Loucy (cell line): ENCODE data around the gene SND1.

ENCODE experiments used
- H2AFZ ChIP-seq: fragments of 200-600 bp; sonication (generic); 2 replicates; pipeline ENCODE4 v1.6.0; 2016; ENCODE audit warnings: antibody characterized with exemption, mild to moderate bottlenecking, low read length, moderate library complexity
- H3F3A ChIP-seq: fragments of 200-600 bp; 2 replicates; pipeline ENCODE4 v1.6.0; 2016; ENCODE audit warnings: antibody characterized with exemption, low read depth, mild to moderate bottlenecking
- H3K27me3 ChIP-seq: fragments of 200-600 bp; sonication (generic); 2 replicates; pipeline ENCODE4 v1.6.1; 2014; ENCODE audit warnings: low read length, mild to moderate bottlenecking; ENCODE audit not compliant: insufficient read depth, poor library complexity, severe bottlenecking
- H3K36me3 ChIP-seq: fragments of 200-600 bp; sonication (generic); 2 replicates; pipeline ENCODE4 v1.6.1; 2016; ENCODE audit warnings: low read length; ENCODE audit not compliant: insufficient read depth
- H3K4me1 ChIP-seq: fragments of 200-600 bp; sonication (generic); 2 replicates; pipeline ENCODE4 v1.5.1; 2014; ENCODE audit warnings: low read length, mild to moderate bottlenecking; ENCODE audit not compliant: insufficient read depth, poor library complexity, severe bottlenecking
- H3K4me2 ChIP-seq: fragments of 200-600 bp; sonication (generic); 2 replicates; pipeline ENCODE4 v1.6.0; 2014; ENCODE audit warnings: antibody characterized with exemption, low read length, low read depth, mild to moderate bottlenecking; ENCODE audit not compliant: poor library complexity, severe bottlenecking
- H3K4me3 ChIP-seq: fragments of 200-600 bp; sonication (generic); 2 replicates; pipeline ENCODE4 v1.5.1; 2014; ENCODE audit warnings: low read length, mild to moderate bottlenecking, mixed read lengths; ENCODE audit not compliant: poor library complexity, severe bottlenecking
- H3K79me2 ChIP-seq: fragments of 200-600 bp; sonication (generic); 2 replicates; pipeline ENCODE4 v1.6.1; 2014; ENCODE audit warnings: low read length; ENCODE audit not compliant: insufficient read depth
- H3K9ac ChIP-seq: fragments of 200-600 bp; sonication (generic); 2 replicates; pipeline ENCODE4 v1.6.0; 2014; ENCODE audit warnings: mild to moderate bottlenecking, low read depth, low read length, moderate library complexity; ENCODE audit not compliant: poor library complexity, severe bottlenecking
- H3K9me2 ChIP-seq: fragments of 200-600 bp; sonication (generic); replicated peaks from 2 replicates; pipeline ENCODE4 v1.6.1; 2016; ENCODE audit warnings: low read depth, low read length, mixed read lengths
- H3K9me3 ChIP-seq: fragments of 200-600 bp; sonication (generic); 2 replicates; pipeline ENCODE4 v1.6.1; 2014; ENCODE audit warnings: mild to moderate bottlenecking, antibody characterized with exemption, low read length, low read depth; ENCODE audit not compliant: insufficient read depth
- H4K20me1 ChIP-seq: fragments of 200-600 bp; sonication (generic); 2 replicates; pipeline ENCODE4 v1.6.0; 2014; ENCODE audit warnings: antibody characterized with exemption, low read length, mild to moderate bottlenecking; ENCODE audit not compliant: insufficient read depth, poor library complexity, severe bottlenecking
- EZH2phosphoT487 ChIP-seq: fragments of 200-600 bp; IDR thresholded peaks from 2 replicates; pipeline ENCODE4 v1.6.1; 2018; ENCODE audit warnings: antibody characterized with exemption, mild to moderate bottlenecking, moderate library complexity, borderline replicate concordance
- TF ChIP-seq, protein P1 (sequence below): fragments of 200-600 bp; sonication (generic); conservative IDR thresholded peaks from 2 replicates; pipeline ENCODE4 v1.5.1; 2014; ENCODE audit warnings: mild to moderate bottlenecking, antibody characterized with exemption, low read length

The SND1 gene

GRCh38 chr7:127758845-127759244, 106.9 kb downstream of the SND1 start:
- no peaks in the 10 kb centered on the region for H3K36me3 ChIP-seq
- no peak for TF ChIP-seq EZH2phosphoT487
- TF ChIP-seq, protein P1, sequence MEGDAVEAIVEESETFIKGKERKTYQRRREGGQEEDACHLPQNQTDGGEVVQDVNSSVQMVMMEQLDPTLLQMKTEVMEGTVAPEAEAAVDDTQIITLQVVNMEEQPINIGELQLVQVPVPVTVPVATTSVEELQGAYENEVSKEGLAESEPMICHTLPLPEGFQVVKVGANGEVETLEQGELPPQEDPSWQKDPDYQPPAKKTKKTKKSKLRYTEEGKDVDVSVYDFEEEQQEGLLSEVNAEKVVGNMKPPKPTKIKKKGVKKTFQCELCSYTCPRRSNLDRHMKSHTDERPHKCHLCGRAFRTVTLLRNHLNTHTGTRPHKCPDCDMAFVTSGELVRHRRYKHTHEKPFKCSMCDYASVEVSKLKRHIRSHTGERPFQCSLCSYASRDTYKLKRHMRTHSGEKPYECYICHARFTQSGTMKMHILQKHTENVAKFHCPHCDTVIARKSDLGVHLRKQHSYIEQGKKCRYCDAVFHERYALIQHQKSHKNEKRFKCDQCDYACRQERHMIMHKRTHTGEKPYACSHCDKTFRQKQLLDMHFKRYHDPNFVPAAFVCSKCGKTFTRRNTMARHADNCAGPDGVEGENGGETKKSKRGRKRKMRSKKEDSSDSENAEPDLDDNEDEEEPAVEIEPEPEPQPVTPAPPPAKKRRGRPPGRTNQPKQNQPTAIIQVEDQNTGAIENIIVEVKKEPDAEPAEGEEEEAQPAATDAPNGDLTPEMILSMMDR, result no peak
- no peaks in the 10 kb centered on the region for H3F3A ChIP-seq
- H3K4me1 ChIP-seq, result peaks cover 31% of the 10 kb centered on the region
- H2AFZ ChIP-seq, result no peak overlapping the region
- no peak overlapping the region for H3K9ac ChIP-seq
- peaks cover 59% of the 10 kb centered on the region for H3K79me2 ChIP-seq
- no peaks in the 10 kb centered on the region for H3K9me2 ChIP-seq
- H3K9me3 ChIP-seq, result no peaks in the 10 kb centered on the region
- no peaks in the 10 kb centered on the region for H4K20me1 ChIP-seq
- no peaks in the 10 kb centered on the region for H3K27me3 ChIP-seq
- H3K4me2 ChIP-seq, result no peak overlapping the region
- H3K4me3 ChIP-seq, result no peak overlapping the region

GRCh38 chr7:127759945-127760421, 108.0 kb downstream of the SND1 start:
- Histone ChIP-seq H3K9me2 (no peaks in the 10 kb centered on the region), H2AFZ (no peak overlapping the region), H3K79me2 (peaks cover 56% of the 10 kb centered on the region), H3K4me2 (no peak overlapping the region), H4K20me1 (no peaks in the 10 kb centered on the region), H3K9ac (no peak overlapping the region), H3F3A (no peaks in the 10 kb centered on the region), H3K27me3 (no peaks in the 10 kb centered on the region), H3K9me3 (no peaks in the 10 kb centered on the region), H3K4me3 (no peak overlapping the region), H3K36me3 (no peaks in the 10 kb centered on the region), H3K4me1 (peaks cover 31% of the 10 kb centered on the region)
- TF ChIP-seq, protein P1, result no peak
- no peak for TF ChIP-seq EZH2phosphoT487

GRCh38 chr7:127760436-127761031, 108.5 kb downstream of the SND1 start:
- Histone ChIP-seq H3K36me3 (no peaks in the 10 kb centered on the region), H4K20me1 (no peaks in the 10 kb centered on the region), H3K9me3 (no peaks in the 10 kb centered on the region), H3K9me2 (no peaks in the 10 kb centered on the region), H3K4me1 (peaks cover 34% of the 10 kb centered on the region), H2AFZ (no peak overlapping the region), H3K9ac (no peak overlapping the region), H3F3A (no peaks in the 10 kb centered on the region), H3K4me2 (no peak overlapping the region), H3K79me2 (peaks cover 61% of the 10 kb centered on the region), H3K27me3 (no peaks in the 10 kb centered on the region), H3K4me3 (no peak overlapping the region)
- no peak for TF ChIP-seq EZH2phosphoT487
- TF ChIP-seq, protein P1, result no peak
